ENCODE results near the gene UNC13D. TPM values are rescaled to one million over a fixed set of nuclear protein-coding genes. Genes with fewer than 3 reads are reported as not detected.
"Not testable (repeated sequence)": the region's sequence is repeated elsewhere in the genome, so short reads cannot be mapped to it uniquely, and the experiment has no call there.

Gene UNC13D
- total RNA-seq, 1 donor from 2014 or later = 102 TPM

DNA sequence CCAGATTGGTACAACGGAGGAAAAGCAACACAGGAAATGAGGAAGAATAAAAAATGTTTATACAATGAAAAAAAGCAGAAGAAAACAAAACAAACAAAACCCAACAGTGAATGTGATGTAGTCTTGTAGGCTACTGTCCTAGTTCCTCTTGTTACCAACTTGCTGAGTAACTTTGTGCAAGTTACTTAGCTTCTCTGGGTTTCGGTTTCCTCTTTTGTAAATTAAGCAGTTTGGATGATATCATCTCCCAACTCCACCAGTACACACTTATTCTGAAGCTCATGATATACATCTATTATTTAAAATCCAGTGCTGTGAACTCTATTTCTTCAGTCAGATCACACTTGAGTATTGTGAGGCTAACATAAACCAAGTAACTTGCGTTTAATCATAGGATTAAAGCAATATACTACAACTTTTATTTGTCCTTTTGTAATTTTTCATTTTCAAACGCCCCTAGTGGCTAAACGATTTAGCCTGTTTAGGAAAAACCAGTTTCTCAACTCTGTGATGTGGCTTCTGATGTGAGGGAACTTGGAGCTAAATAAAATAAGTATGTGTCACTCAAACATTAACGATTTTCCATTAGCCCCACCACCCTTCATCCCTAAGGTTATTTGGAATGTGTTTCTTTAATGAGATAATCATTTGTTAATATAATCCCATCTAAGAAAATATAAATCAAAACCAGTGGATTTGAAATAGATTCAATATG, 61.0 kb downstream of the UNC13D start:
- ChIA-PET POLR2A (interaction anchor here (0.6 to 8.1 kb wide), 24 partner anchors 7 to 953 kb away, joined by 3 to 87 read pairs (median 4); partner anchors contain the start of genes GALK1, LLGL2, MRPL38 and TMEM94), CTCF (interaction anchor here (0.8 to 2.6 kb wide), 8 partner anchors 13 to 113 kb away, joined by 3 to 12 read pairs (median 6); partner anchors contain the start of genes GALK1, TRIM65 and UNC13D)
- Mint-ChIP-seq H3K9me3 (peaks cover 2% of the 10 kb centered on the region), H3K4me1 (peaks cover 57% of the 10 kb centered on the region), H3K4me3 (peak overlapping the region; percentile 86), H3K27me3 (no peaks in the 10 kb centered on the region), H3K36me3 (ENCODE audit: low read depth) (peaks cover 20% of the 10 kb centered on the region), H3K27ac (peak overlapping the region; percentile 99)
- TF ChIP-seq, protein P1, sequence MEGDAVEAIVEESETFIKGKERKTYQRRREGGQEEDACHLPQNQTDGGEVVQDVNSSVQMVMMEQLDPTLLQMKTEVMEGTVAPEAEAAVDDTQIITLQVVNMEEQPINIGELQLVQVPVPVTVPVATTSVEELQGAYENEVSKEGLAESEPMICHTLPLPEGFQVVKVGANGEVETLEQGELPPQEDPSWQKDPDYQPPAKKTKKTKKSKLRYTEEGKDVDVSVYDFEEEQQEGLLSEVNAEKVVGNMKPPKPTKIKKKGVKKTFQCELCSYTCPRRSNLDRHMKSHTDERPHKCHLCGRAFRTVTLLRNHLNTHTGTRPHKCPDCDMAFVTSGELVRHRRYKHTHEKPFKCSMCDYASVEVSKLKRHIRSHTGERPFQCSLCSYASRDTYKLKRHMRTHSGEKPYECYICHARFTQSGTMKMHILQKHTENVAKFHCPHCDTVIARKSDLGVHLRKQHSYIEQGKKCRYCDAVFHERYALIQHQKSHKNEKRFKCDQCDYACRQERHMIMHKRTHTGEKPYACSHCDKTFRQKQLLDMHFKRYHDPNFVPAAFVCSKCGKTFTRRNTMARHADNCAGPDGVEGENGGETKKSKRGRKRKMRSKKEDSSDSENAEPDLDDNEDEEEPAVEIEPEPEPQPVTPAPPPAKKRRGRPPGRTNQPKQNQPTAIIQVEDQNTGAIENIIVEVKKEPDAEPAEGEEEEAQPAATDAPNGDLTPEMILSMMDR (IDR thresholded peaks at IDR 0.05) = no peak
- ATAC-seq (ENCODE audit: low read depth) = peak; percentile 21
- no peak for DNase-seq
- intact Hi-C loops (cut with micrococcal nuclease) = loop anchor here (5.0 kb wide), 1 partner anchor 486 kb away; no protein-coding TSS in a partner anchor

DNA sequence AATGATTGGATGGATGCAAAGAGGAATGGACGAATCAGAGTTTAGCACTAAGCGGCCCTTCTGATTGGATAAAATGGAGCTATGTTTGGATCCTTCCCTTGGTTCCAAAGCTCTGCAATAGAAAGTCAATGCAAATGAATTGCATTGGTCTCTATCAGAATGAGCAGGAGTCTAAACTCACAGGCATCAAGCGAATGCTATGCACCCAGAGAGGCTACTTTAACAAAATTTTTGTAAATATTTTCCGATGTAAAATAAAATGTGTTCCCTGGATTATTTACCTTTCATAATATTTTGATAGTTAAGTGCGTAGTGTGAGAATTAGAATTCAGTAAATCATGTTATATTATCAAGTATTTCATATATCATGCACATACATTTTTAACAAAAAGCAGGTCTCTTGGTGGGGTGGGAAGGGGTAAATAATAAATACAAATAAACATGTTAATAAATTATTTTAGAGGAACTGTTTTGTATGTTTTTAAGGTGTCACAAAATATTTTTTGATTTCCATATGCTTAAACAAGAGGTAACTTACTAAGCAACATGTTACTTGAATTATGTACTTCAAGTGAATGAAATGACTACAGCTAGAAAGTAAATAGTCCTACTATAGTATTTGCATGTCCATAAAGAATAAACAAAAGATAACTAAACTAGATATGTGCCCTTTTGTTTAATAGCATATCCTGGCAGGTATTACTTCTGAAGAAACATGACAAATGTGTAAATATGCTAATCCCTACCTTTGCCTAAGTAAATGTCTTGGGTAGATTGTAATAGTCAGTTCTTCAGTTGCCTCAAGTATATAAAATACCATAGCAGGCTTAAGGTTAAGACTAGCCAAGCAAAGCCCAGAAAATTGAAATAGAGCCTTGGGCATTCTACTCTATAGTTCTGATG, 64.0 kb downstream of the UNC13D start:
- DNase-seq (no peak), ATAC-seq (ENCODE audit: low read depth) (no peak)
- TF ChIP-seq, protein P1 (IDR thresholded peaks at IDR 0.05) = no peak
- Mint-ChIP-seq H3K27me3 (no peaks in the 10 kb centered on the region), H3K9me3 (peaks cover 2% of the 10 kb centered on the region), H3K27ac (peak overlapping the region; percentile 94), H3K4me3 (peak overlapping the region; percentile 89), H3K4me1 (peaks cover 64% of the 10 kb centered on the region), H3K36me3 (ENCODE audit: low read depth) (peaks cover 42% of the 10 kb centered on the region)
- ChIA-PET CTCF (interaction anchor here (1.5 kb wide), 1 partner anchor 27 kb away, joined by 6 read pairs; no protein-coding TSS in a partner anchor), POLR2A (interaction anchor here (0.5 to 7.8 kb wide), 59 partner anchors 10 to 1662 kb away, joined by 3 to 91 read pairs (median 4); partner anchors contain the start of genes ACOX1, GALK1, GRB2 and MIF4GD)
- intact Hi-C loops (cut with micrococcal nuclease) = loop anchor here (1.0 to 5.0 kb wide), 7 partner anchors 15 to 947 kb away; partner anchors contain the start of genes GALK1, JMJD6, LLGL2 and METTL23

GRCh38 chr17:75779250-75779986, 64.8 kb downstream of the UNC13D start:
- DNase-seq (peak; percentile 87), ATAC-seq (ENCODE audit: low read depth) (peak; percentile 64)
- peaks cover 45% of the 10 kb centered on the region for H3K36me3 Mint-ChIP-seq (ENCODE audit: low read depth)
- intact Hi-C loops (cut with micrococcal nuclease) = loop anchor here (1.0 to 5.0 kb wide), 6 partner anchors 14 to 948 kb away; partner anchors contain the start of genes GALK1, JMJD6, LLGL2 and METTL23
- ChIA-PET POLR2A (interaction anchor here (0.6 to 7.8 kb wide), 53 partner anchors 9 to 957 kb away, joined by 3 to 91 read pairs (median 4); partner anchors contain the start of genes ACOX1, GALK1, GRB2 and MIF4GD), CTCF (interaction anchor here (1.1 to 1.5 kb wide), 2 partner anchors 26 to 50 kb away, joined by 3 to 6 read pairs; no protein-coding TSS in a partner anchor)
- H3K27me3 Mint-ChIP-seq = no peaks in the 10 kb centered on the region
- TF ChIP-seq, protein P1 (IDR thresholded peaks at IDR 0.05) = no peak
- H3K27ac Mint-ChIP-seq = peak overlapping the region; percentile 94
- peaks cover 60% of the 10 kb centered on the region for H3K4me1 Mint-ChIP-seq
- peaks cover 2% of the 10 kb centered on the region for H3K9me3 Mint-ChIP-seq
- peak overlapping the region; percentile 89 for H3K4me3 Mint-ChIP-seq

DNA sequence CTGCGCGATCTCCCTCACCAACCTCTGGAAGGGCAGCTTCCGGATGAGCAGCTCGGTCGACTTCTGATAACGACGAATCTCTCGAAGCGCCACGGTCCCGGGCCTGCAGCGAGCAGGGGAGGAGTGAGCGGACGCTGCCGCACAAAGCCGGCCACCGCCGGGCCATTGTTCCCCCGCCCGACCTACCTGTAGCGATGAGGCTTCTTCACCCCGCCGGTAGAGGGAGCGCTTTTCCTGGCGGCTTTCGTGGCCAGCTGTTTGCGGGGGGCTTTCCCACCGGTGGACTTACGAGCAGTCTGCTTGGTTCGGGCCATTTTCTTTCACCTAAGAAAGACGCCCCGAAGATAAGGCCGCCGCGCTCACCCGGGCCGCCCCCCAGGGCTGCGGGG, 65.3 kb downstream of the UNC13D start:
- Mint-ChIP-seq H3K27ac (peak overlapping the region; percentile 65), H3K4me3 (peak overlapping the region; percentile 89), H3K4me1 (peaks cover 54% of the 10 kb centered on the region), H3K27me3 (no peaks in the 10 kb centered on the region), H3K9me3 (peaks cover 2% of the 10 kb centered on the region), H3K36me3 (ENCODE audit: low read depth) (peaks cover 45% of the 10 kb centered on the region)
- DNase-seq (no peak), ATAC-seq (ENCODE audit: low read depth) (peak; percentile 1)
- TF ChIP-seq, protein P1 (IDR thresholded peaks at IDR 0.05) = no peak
- CTCF ChIA-PET = interaction anchor here (1.1 to 2.4 kb wide), 3 partner anchors 25 to 51 kb away, joined by 3 to 7 read pairs (median 6); no protein-coding TSS in a partner anchor
- intact Hi-C loops (cut with micrococcal nuclease) = loop anchor here (1.0 to 5.0 kb wide), 6 partner anchors 14 to 948 kb away; partner anchors contain the start of genes GALK1, JMJD6, LLGL2 and METTL23
- POLR2A ChIA-PET = interaction anchor here (0.9 to 7.8 kb wide), 13 partner anchors 8 to 434 kb away, joined by 4 to 91 read pairs (median 44); partner anchors contain the start of genes GALK1, RECQL5, SAP30BP and TRIM47

DNA sequence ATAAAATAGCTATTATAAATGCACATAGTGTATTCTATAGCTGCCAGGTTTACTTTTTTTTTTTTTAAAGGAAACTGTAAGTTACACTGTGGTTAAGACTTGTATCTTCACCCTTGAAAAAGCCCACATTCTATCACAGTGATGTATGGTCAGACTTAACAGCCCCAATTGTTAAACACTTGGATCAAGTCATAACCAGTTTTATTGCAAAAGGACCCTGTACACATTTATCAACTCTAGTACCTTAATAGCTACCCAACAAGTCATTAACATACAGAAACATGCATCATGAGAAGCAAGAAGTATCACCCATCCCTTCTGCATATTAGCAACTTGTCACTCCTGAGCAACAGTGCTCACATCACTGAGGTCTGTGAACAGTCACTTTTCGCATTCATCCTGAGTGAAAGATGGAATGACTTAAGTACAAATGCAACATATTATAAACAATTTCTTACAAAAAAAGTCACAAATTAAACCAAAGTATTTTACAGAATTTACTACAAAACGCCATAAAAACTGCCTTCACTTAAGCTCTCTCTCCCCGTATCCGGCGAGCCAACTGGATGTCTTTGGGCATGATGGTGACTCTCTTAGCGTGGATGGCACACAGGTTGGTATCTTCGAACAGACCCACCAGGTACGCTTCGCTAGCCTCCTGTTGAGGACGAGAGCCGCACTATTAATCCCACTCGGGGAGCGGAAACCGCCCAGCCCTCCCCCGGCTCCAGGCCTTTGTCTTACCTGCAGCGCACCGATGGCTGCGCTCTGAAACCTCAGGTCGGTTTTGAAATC, 65.9 kb downstream of the UNC13D start:
- intact Hi-C loops (cut with micrococcal nuclease) = loop anchor here (2.0 to 5.0 kb wide), 2 partner anchors 119 to 949 kb away; partner anchors contain the start of genes JMJD6, METTL23 and TRIM65
- Mint-ChIP-seq H3K27ac (peak overlapping the region; percentile 65), H3K4me3 (peak overlapping the region; percentile 89), H3K4me1 (peaks cover 49% of the 10 kb centered on the region), H3K36me3 (ENCODE audit: low read depth) (peaks cover 45% of the 10 kb centered on the region)
- ChIA-PET POLR2A (interaction anchor here (0.7 to 7.8 kb wide), 18 partner anchors 8 to 744 kb away, joined by 3 to 91 read pairs (median 14); partner anchors contain the start of genes GALK1, RECQL5, SAP30BP and TRIM47), CTCF (interaction anchor here (0.9 to 2.4 kb wide), 4 partner anchors 13 to 51 kb away, joined by 3 to 15 read pairs (median 6); partner anchors contain the start of gene GALK1)
- not testable (repeated sequence) for H3K9me3 Mint-ChIP-seq; DNase-seq; ATAC-seq (ENCODE audit: low read depth); H3K27me3 Mint-ChIP-seq
